PFSK-1 (cell line): ENCODE data around the gene SLCO6A1.

ENCODE experiments used
- FOXP2 ChIP-seq: optimal IDR thresholded peaks from 2 replicates; pipeline ENCODE3; 2011; ENCODE audit warnings: borderline replicate concordance, control low read depth, inconsistent platforms; ENCODE audit not compliant: insufficient read depth; ENCODE audit errors: extremely low read length, extremely low read depth
- POLR2AphosphoS5 ChIP-seq: IDR thresholded peaks from 2 replicates; pipeline ENCODE4 v1.6.1; 2012; ENCODE audit warnings: low read depth, mild to moderate bottlenecking, control low read depth, low read length, moderate library complexity
- REST ChIP-seq, 2 experiments: IDR thresholded peaks; 2 replicates each; pipeline versions ENCODE4 v1.6.1 to v1.8.0; 2011 to 2012; ENCODE audit warnings: low read depth in 2 of 2, low read length in 2 of 2, control low read depth in 1 of 2, inconsistent platforms in 1 of 2, mild to moderate bottlenecking in 1 of 2, moderate library complexity in 1 of 2; ENCODE audit not compliant: insufficient read depth in 1 of 2
- SIN3A ChIP-seq: IDR thresholded peaks from 2 replicates; pipeline ENCODE4 v1.6.1; 2012; ENCODE audit warnings: mild to moderate bottlenecking, low read length, moderate library complexity, borderline replicate concordance; ENCODE audit not compliant: insufficient read depth
- TAF1 ChIP-seq: IDR thresholded peaks from 2 replicates; pipeline ENCODE4 v1.6.1; 2012; ENCODE audit warnings: low read length, control low read depth, borderline replicate concordance; ENCODE audit not compliant: insufficient read depth

GRCh38 chr5:102536323-102536928 is 37.6 kb upstream of the SLCO6A1 start:
- TF ChIP-seq REST (IDR thresholded peaks at IDR 0.05; ENCODE audit: insufficient read depth in 1 of 2, low read depth in 2 of 2, low read length in 2 of 2) (no peak), FOXP2 (no peak), TAF1 (no peak), POLR2AphosphoS5 (no peak), SIN3A (no peak)
